HepG2 (cell line): Measurements from ENCODE around the gene DNAJB11. TPM values are rescaled to one million over a fixed set of nuclear protein-coding genes. Genes with fewer than 3 reads are reported as not detected.

Experiments used
- BCL6 ChIP-seq: IDR thresholded peaks from 2 replicates; pipeline ENCODE4 v1.6.1; 2016; ENCODE audit warnings: missing genetic modification reagents, missing compliant biosample characterization
- CBFB ChIP-seq: sonication (generic); formaldehyde crosslinking; IDR thresholded peaks from 2 replicates; pipeline ENCODE4 v1.4.0; 2020; ENCODE audit warnings: missing genetic modification reagents
- DPF2 ChIP-seq: sonication (generic); formaldehyde crosslinking; IDR thresholded peaks from 2 replicates; pipeline ENCODE4 v1.4.0; 2020; ENCODE audit warnings: mild to moderate bottlenecking, low read depth, missing genetic modification reagents, borderline replicate concordance
- EEA1 ChIP-seq: sonication (generic); formaldehyde crosslinking; IDR thresholded peaks from 2 replicates; pipeline ENCODE4 v1.5.1; 2020; ENCODE audit warnings: mild to moderate bottlenecking, missing genetic modification reagents, borderline replicate concordance
- EP300 ChIP-seq, 3 experiments: sonication (generic) in 1 of 3; formaldehyde crosslinking in 1 of 3; IDR thresholded peaks; 2 replicates each; pipeline versions ENCODE4 v1.5.1 to v1.6.1; 2011 to 2020; ENCODE audit warnings: low read depth in 2 of 3, low read length in 2 of 3, borderline replicate concordance in 1 of 3, improper control_type of control experiment in 1 of 3, mild to moderate bottlenecking in 1 of 3, missing genetic modification reagents in 1 of 3, moderate library complexity in 1 of 3
- GATAD2A ChIP-seq: IDR thresholded peaks from 2 replicates; pipeline ENCODE4 v1.6.1; 2016
- KDM3A ChIP-seq: IDR thresholded peaks from 2 replicates; pipeline ENCODE4 v1.6.1; 2018; ENCODE audit warnings: low read depth, missing compliant biosample characterization
- KLF9 ChIP-seq: IDR thresholded peaks from 2 replicates; pipeline ENCODE4 v1.6.1; 2016; ENCODE audit warnings: low read depth
- MAZ ChIP-seq, 2 experiments: sonication (generic) in 1 of 2; formaldehyde crosslinking in 1 of 2; IDR thresholded peaks; 2 replicates each; pipeline versions ENCODE4 v1.5.0 to v1.6.1; 2012 to 2020; ENCODE audit warnings: low read depth in 2 of 2, mild to moderate bottlenecking in 2 of 2, borderline replicate concordance in 1 of 2, improper control_type of control experiment in 1 of 2, low read length in 1 of 2, missing genetic modification reagents in 1 of 2, moderate library complexity in 1 of 2
- RCOR2 ChIP-seq: IDR thresholded peaks from 2 replicates; pipeline ENCODE4 v1.6.1; 2016; ENCODE audit warnings: missing biosample characterization, missing genetic modification reagents
- SOX13 ChIP-seq, 3 experiments: fragments of 450-650 bp in 1 of 3; sonication (generic) in 1 of 3; formaldehyde crosslinking in 1 of 3; IDR thresholded peaks in 2 of 3; conservative IDR thresholded peaks in 1 of 3; 2 replicates each; pipeline versions ENCODE4 v1.5.0 to v1.6.1; 2016 to 2020; ENCODE audit warnings: antibody characterized with exemption in 1 of 3, mild to moderate bottlenecking in 1 of 3, missing compliant biosample characterization in 1 of 3, missing genetic modification reagents in 1 of 3, moderate library complexity in 1 of 3
- XRCC5 ChIP-seq: fragments of 200-400 bp; formaldehyde crosslinking; optimal IDR thresholded peaks from 2 replicates; pipeline ENCODE3; 2017; ENCODE audit warnings: mild to moderate bottlenecking, low read length
- ZFP37 ChIP-seq: sonication (generic); formaldehyde crosslinking; IDR thresholded peaks from 2 replicates; pipeline ENCODE4 v1.4.0; 2020; ENCODE audit warnings: missing genetic modification reagents, borderline replicate concordance
- ZFP62 ChIP-seq: sonication (generic); formaldehyde crosslinking; IDR thresholded peaks from 2 replicates; pipeline ENCODE4 v1.4.0; 2020; ENCODE audit warnings: missing genetic modification reagents
- ZMYM4 ChIP-seq: sonication (generic); formaldehyde crosslinking; IDR thresholded peaks from 2 replicates; pipeline ENCODE4 v1.8.1; 2023; ENCODE audit warnings: mild to moderate bottlenecking, missing genetic modification reagents
- ZNF552 ChIP-seq: sonication (generic); formaldehyde crosslinking; IDR thresholded peaks from 2 replicates; pipeline ENCODE4 v1.9.0; 2022; ENCODE audit warnings: missing genetic modification reagents, mild to moderate bottlenecking, borderline replicate concordance
- ZNF792 ChIP-seq: IDR thresholded peaks from 2 replicates; pipeline ENCODE4 v1.6.1; 2016
- polyA plus RNA-seq, 8 experiments: library from polyadenylated mRNA; depleted of rRNA in 3 of 8; stranded (reverse) in 7 of 8; unstranded in 1 of 8; fragments of >200 nt; fragmentation: Illumina TruSeq in 4 of 8; extraction: Trizol in 4 of 8; gene quantifications; 2 replicates each; pipeline versions ENCODE4 v1.2.1 to v1.2.3, GENCODE V29; 2011 to 2016; ENCODE audit warnings: low read depth in 4 of 8, missing spikeins in 1 of 8, mixed read lengths in 1 of 8; ENCODE audit not compliant: insufficient read depth in 1 of 8
- total RNA-seq, 5 experiments: library from RNA; depleted of rRNA; stranded (reverse); fragments of >200 nt; fragmentation: Illumina TruSeq; extraction: Trizol; gene quantifications; 2 replicates each; pipeline ENCODE4 v1.2.3, GENCODE V29; 2016; ENCODE audit warnings: low read depth in 1 of 5
- TF ChIP-seq, protein P1 (sequence below): IDR thresholded peaks from 2 replicates; pipeline ENCODE4 v1.6.1; 2018; ENCODE audit warnings: missing genetic modification reagents, mild to moderate bottlenecking, missing compliant biosample characterization
- TF ChIP-seq, protein P2 (sequence below): sonication (generic); formaldehyde crosslinking; IDR thresholded peaks from 2 replicates; pipeline ENCODE4 v1.5.1; 2020; ENCODE audit warnings: mild to moderate bottlenecking, missing genetic modification reagents, borderline replicate concordance
- TF ChIP-seq, protein P3 (sequence below): IDR thresholded peaks from 2 replicates; pipeline ENCODE4 v1.6.1; 2018; ENCODE audit warnings: missing genetic modification reagents

Gene DNAJB11
- total and polyA plus RNA-seq, 2 of the 13 experiments (the other 11 are each of a cell fraction or from before 2014, with no cell fraction given): 41.0 to 132 TPM

DNA sequence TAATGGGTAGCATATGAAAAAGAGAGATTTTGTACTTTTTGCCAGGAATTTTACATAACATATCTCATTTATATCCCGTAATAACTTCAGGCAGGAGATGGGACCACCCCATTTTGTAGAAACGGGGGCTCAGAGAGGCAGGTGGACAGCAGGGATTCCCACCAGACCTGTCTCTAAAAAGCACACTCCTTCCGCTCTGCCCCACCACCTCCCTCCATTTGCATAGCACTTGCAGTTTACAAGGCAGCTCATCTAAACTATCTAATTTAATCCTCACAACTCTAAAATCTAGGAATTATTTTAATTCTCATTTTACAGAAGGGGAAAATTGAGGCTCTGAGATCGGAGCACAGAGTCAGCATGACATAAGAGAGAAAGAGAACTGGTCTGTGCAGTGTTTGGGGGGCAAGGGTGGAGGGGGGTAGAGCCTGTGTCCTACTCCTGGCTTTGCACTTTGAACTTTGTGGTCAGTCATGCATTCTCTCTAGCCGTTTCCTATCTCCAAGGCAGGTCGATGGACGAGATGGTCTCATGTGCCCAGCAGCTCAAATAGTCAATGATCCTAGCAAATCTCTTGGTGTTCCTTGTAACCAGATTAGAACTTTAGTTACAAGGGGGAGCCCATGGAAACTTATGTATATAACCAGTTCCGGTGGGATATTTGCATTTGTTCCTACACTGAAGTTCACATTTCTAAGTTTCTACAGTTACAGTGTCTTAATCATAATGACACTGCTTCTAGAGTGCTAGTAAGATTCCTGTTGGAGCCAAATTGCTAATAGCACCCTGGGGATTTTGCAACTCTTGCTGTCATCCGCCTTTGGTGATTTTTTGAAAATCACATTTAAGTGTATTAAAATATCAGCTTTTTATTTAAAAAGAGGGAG lies 44.9 kb upstream of the DNAJB11 start (continued):
- TF ChIP-seq ZFP37 (CRISPR knock-in tag): no peak
- TF ChIP-seq ZNF792: 0 out of 2 replicates have a peak, but pooled peaks have one; percentile 47
- TF ChIP-seq, protein P1, sequence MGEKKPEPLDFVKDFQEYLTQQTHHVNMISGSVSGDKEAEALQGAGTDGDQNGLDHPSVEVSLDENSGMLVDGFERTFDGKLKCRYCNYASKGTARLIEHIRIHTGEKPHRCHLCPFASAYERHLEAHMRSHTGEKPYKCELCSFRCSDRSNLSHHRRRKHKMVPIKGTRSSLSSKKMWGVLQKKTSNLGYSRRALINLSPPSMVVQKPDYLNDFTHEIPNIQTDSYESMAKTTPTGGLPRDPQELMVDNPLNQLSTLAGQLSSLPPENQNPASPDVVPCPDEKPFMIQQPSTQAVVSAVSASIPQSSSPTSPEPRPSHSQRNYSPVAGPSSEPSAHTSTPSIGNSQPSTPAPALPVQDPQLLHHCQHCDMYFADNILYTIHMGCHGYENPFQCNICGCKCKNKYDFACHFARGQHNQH (CRISPR knock-in tag): 0 out of 2 replicates have a peak, but pooled peaks have one; percentile 20
- TF ChIP-seq GATAD2A (CRISPR knock-in tag): peak; percentile 75
- peak in 1 of 2 experiments; percentile 52; a peak in 1 of 4 replicates for TF ChIP-seq EP300 (IDR thresholded peaks at IDR 0.05; ENCODE audit: low read depth in 2 of 2, low read length in 2 of 2)
- no peak for TF ChIP-seq EP300 (CRISPR knock-in tag; IDR thresholded peaks at IDR 0.05; ENCODE audit: borderline replicate concordance)
- TF ChIP-seq ZFP62 (CRISPR knock-in tag): no peak
- TF ChIP-seq MAZ (IDR thresholded peaks at IDR 0.05; ENCODE audit: borderline replicate concordance, low read depth, low read length): no peak
- TF ChIP-seq MAZ (CRISPR knock-in tag; IDR thresholded peaks at IDR 0.05; ENCODE audit: low read depth): no peak
- 0 out of 2 replicates have a peak, but pooled peaks have one; percentile 34 for TF ChIP-seq RCOR2 (CRISPR knock-in tag)
- no peak for TF ChIP-seq EEA1 (CRISPR knock-in tag)
- no peak for TF ChIP-seq KLF9 (CRISPR knock-in tag)
- peak; percentile 18; the same call in 1 of the 2 replicates for TF ChIP-seq DPF2
- no peak for TF ChIP-seq SOX13 (IDR thresholded peaks at IDR 0.05)
- TF ChIP-seq SOX13 (CRISPR knock-in tag; conservative IDR thresholded peaks at IDR 0.05 in 1 of 2, IDR thresholded peaks at IDR 0.05 in 1 of 2): 0 out of 4 replicates have a peak, but pooled peaks of 1 of the 2 experiments have one; percentile 24
- TF ChIP-seq, protein P2, sequence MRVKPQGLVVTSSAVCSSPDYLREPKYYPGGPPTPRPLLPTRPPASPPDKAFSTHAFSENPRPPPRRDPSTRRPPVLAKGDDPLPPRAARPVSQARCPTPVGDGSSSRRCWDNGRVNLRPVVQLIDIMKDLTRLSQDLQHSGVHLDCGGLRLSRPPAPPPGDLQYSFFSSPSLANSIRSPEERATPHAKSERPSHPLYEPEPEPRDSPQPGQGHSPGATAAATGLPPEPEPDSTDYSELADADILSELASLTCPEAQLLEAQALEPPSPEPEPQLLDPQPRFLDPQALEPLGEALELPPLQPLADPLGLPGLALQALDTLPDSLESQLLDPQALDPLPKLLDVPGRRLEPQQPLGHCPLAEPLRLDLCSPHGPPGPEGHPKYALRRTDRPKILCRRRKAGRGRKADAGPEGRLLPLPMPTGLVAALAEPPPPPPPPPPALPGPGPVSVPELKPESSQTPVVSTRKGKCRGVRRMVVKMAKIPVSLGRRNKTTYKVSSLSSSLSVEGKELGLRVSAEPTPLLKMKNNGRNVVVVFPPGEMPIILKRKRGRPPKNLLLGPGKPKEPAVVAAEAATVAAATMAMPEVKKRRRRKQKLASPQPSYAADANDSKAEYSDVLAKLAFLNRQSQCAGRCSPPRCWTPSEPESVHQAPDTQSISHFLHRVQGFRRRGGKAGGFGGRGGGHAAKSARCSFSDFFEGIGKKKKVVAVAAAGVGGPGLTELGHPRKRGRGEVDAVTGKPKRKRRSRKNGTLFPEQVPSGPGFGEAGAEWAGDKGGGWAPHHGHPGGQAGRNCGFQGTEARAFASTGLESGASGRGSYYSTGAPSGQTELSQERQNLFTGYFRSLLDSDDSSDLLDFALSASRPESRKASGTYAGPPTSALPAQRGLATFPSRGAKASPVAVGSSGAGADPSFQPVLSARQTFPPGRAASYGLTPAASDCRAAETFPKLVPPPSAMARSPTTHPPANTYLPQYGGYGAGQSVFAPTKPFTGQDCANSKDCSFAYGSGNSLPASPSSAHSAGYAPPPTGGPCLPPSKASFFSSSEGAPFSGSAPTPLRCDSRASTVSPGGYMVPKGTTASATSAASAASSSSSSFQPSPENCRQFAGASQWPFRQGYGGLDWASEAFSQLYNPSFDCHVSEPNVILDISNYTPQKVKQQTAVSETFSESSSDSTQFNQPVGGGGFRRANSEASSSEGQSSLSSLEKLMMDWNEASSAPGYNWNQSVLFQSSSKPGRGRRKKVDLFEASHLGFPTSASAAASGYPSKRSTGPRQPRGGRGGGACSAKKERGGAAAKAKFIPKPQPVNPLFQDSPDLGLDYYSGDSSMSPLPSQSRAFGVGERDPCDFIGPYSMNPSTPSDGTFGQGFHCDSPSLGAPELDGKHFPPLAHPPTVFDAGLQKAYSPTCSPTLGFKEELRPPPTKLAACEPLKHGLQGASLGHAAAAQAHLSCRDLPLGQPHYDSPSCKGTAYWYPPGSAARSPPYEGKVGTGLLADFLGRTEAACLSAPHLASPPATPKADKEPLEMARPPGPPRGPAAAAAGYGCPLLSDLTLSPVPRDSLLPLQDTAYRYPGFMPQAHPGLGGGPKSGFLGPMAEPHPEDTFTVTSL (CRISPR knock-in tag): no peak
- 0 out of 2 replicates have a peak, but pooled peaks have one; percentile 27 for TF ChIP-seq BCL6 (CRISPR knock-in tag)
- TF ChIP-seq ZMYM4 (CRISPR knock-in tag): peak; percentile 61; the same call in 1 of the 2 replicates
- peak; percentile 43 for TF ChIP-seq XRCC5
- TF ChIP-seq KDM3A (CRISPR knock-in tag): 0 out of 2 replicates have a peak, but pooled peaks have one; percentile 31
- peak; percentile 97 for TF ChIP-seq CBFB (CRISPR knock-in tag)
- TF ChIP-seq, protein P3, sequence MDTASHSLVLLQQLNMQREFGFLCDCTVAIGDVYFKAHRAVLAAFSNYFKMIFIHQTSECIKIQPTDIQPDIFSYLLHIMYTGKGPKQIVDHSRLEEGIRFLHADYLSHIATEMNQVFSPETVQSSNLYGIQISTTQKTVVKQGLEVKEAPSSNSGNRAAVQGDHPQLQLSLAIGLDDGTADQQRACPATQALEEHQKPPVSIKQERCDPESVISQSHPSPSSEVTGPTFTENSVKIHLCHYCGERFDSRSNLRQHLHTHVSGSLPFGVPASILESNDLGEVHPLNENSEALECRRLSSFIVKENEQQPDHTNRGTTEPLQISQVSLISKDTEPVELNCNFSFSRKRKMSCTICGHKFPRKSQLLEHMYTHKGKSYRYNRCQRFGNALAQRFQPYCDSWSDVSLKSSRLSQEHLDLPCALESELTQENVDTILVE (CRISPR knock-in tag): 0 out of 2 replicates have a peak, but pooled peaks have one; percentile 21
- TF ChIP-seq ZNF552 (CRISPR knock-in tag): no peak
